ENCODE measurements around the gene FXYD3. TPM values are rescaled to one million over a fixed set of nuclear protein-coding genes. Genes with fewer than 3 reads are reported as not detected.
A peak's percentile ranks its signal among the peaks of the same experiment; 100 is the strongest.

Gene FXYD3
- total and polyA plus RNA-seq, 2 experiments from 2014 or later: 0.35 TPM; not detected in 1

DNA sequence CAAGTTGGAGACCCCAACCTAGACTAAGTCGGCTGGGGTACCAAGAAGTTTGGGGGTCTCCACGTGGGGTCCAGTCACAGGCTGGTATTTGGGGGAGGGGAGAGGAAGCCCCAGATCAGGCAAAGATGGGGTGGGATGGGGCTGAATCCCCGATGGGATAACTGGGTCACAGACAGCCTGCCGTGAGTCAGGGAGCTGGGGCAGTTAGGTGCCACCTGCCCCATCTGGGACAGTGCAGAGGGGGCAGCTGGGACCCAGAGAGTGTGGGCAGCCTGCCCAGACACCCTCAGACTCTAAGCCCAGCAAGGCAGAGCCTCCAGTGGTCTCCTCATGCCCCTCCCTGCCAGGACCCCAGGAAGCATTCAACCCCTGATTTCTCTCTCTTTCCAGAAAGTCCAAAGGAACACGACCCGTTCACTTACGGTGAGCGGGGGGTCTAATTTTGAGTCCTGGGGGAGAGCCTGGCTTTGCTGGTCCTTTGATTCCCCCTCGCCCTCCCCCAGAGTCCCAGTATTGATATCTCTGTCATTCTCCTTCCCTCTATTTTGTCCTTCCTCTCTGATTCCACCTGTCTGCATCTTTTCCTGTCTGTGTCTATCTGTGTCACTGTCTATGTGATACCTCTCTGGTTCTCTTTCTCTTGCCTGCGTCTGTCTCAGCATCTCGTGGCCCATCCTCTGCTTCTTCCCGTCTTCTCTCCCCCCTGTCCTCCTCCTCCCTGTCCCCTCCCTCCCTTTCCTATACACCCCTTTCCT lies 24.8 kb downstream of the FXYD3 start:
- H3K9me3 ChIP-seq (ENCODE audit: low read depth): no peaks in the 10 kb centered on the region
- H3K4me3 ChIP-seq: peak overlapping the region; percentile 25
- peaks cover 40% of the 10 kb centered on the region for H3K27me3 ChIP-seq
- no peak for DNase-seq (ENCODE audit: low read depth in 1 of 2, low spot score in 1 of 2)
- H3K36me3 ChIP-seq: no peaks in the 10 kb centered on the region
- H3K27ac ChIP-seq: peak overlapping the region; percentile 97
- TF ChIP-seq, protein P1, sequence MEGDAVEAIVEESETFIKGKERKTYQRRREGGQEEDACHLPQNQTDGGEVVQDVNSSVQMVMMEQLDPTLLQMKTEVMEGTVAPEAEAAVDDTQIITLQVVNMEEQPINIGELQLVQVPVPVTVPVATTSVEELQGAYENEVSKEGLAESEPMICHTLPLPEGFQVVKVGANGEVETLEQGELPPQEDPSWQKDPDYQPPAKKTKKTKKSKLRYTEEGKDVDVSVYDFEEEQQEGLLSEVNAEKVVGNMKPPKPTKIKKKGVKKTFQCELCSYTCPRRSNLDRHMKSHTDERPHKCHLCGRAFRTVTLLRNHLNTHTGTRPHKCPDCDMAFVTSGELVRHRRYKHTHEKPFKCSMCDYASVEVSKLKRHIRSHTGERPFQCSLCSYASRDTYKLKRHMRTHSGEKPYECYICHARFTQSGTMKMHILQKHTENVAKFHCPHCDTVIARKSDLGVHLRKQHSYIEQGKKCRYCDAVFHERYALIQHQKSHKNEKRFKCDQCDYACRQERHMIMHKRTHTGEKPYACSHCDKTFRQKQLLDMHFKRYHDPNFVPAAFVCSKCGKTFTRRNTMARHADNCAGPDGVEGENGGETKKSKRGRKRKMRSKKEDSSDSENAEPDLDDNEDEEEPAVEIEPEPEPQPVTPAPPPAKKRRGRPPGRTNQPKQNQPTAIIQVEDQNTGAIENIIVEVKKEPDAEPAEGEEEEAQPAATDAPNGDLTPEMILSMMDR (IDR thresholded peaks at IDR 0.05; ENCODE audit: low read depth, low read length): no peak
- H3K4me1 ChIP-seq (ENCODE audit: low read depth): peaks cover 36% of the 10 kb centered on the region

DNA sequence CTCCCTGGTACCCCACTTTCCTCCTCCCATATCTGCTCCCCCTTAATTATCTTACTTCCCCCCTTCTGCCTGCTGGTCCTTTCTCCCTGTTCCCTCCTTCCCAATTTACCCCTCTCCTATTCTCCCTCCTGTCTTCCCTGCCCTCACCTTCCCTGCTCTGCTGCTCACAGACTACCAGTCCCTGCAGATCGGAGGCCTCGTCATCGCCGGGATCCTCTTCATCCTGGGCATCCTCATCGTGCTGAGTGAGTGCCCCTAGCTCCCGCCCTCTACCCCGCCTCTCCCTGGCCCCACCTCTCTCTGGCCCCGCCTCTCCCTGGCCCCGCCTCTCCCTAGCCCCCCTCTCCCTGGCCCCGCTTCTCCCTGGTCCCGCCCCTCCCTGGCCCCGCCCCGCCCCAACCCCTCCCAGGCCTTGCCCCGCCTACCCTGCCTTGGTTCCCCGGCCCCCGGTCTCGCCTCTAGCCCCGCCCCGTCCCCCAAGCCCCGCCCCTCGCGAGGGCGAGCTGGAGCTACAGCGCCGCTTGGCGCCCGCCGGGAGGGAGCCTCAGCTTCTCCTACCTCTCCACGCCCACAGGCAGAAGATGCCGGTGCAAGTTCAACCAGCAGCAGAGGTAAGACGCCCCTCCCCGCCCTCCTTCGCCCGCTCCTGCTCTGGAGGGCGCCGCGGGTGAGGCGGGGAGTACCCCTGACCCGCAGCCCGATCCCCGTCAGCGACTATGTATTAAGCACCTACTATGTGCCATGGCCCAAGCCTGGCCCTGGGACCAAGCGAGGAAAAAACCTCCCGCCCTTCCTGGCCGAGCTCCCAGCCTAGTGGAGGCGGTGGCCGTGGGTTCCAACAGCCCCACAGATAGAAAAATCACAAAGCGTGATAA lies 25.6 kb downstream of the FXYD3 start:
- TF ChIP-seq, protein P1 (IDR thresholded peaks at IDR 0.05; ENCODE audit: low read depth, low read length): peak; percentile 45
- H3K27me3 ChIP-seq: peaks cover 41% of the 10 kb centered on the region
- no peaks in the 10 kb centered on the region for H3K9me3 ChIP-seq (ENCODE audit: low read depth)
- DNase-seq (ENCODE audit: low read depth in 1 of 2, low spot score in 1 of 2): peak; percentile 93 to 94
- H3K27ac ChIP-seq: no peak overlapping the region
- peaks cover 32% of the 10 kb centered on the region for H3K4me1 ChIP-seq (ENCODE audit: low read depth)
- H3K36me3 ChIP-seq: no peaks in the 10 kb centered on the region
- H3K4me3 ChIP-seq: peak overlapping the region; percentile 14

DNA sequence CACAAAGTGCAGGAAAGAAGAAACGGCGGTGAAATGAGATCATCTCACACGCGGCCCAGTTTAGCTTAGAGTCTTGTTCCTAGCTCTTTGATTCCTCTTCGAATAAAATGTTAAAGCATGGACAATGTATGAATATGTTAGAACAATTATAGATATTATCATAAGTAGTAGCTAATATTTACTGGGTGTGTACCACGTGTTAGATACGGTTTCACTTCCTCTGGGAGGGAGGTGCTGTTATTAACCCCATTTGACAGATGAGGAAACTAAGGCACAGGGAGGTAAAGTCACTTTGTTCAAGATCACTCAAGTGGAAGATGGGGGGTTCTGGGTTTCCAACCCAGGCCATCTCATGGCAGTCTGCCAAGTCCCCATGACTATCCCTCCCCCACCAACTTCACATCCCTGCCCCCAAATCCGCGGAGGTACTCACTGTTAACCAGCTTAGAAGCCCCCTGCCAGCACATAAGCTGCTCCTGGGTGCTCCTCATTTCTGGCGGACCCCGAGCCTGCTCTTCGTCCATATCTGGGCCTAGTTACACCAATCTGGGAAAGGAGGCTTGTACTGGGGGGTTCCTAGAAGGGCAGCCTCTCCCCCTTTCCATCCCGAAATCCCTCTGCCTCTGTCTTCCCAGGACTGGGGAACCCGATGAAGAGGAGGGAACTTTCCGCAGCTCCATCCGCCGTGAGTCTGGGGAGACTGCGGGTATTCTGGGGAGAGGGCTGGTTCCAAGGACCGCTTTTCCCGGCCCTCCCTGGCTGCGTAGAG lies 26.4 kb downstream of the FXYD3 start:
- peaks cover 32% of the 10 kb centered on the region for H3K4me1 ChIP-seq (ENCODE audit: low read depth)
- H3K4me3 ChIP-seq: peak overlapping the region; percentile 15
- H3K36me3 ChIP-seq: no peaks in the 10 kb centered on the region
- peaks cover 41% of the 10 kb centered on the region for H3K27me3 ChIP-seq
- no peak overlapping the region for H3K27ac ChIP-seq
- DNase-seq (ENCODE audit: low read depth in 1 of 2, low spot score in 1 of 2): peak in 1 of 2 donors; percentile 31
- no peaks in the 10 kb centered on the region for H3K9me3 ChIP-seq (ENCODE audit: low read depth)
- TF ChIP-seq, protein P1 (IDR thresholded peaks at IDR 0.05; ENCODE audit: low read depth, low read length): no peak

DNA sequence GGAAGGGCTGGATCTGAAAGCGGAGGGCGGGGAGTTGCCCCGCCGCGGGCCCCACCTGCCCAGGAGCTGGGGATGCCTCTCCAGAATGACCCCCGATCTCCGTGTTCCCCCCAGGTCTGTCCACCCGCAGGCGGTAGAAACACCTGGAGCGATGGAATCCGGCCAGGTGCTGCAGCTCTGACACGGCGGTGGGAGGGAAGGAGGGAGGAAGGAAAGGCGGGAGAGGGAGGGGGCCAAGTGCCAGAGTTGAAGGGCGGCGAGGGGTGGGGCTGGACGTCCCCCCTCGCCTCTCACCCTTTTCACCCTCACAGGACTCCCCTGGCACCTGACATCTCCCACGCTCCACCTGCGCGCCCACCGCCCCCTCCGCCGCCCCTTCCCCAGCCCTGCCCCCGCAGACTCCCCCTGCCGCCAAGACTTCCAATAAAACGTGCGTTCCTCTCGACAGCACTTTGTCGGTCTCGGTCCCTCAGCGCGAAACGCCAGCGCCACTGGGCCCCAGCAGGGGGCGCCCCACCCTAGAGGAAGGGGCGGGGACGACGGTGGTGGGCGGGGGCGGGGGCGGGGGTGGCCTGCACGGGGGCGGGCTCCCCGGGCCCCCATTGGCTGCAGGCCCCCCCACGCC lies 27.1 kb downstream of the FXYD3 start:
- no peaks in the 10 kb centered on the region for H3K36me3 ChIP-seq
- peaks cover 32% of the 10 kb centered on the region for H3K4me1 ChIP-seq (ENCODE audit: low read depth)
- DNase-seq (ENCODE audit: low read depth in 1 of 2, low spot score in 1 of 2): peak; percentile 52 to 75
- TF ChIP-seq, protein P1 (IDR thresholded peaks at IDR 0.05; ENCODE audit: low read depth, low read length): peak; percentile 41
- peak overlapping the region; percentile 15 for H3K4me3 ChIP-seq
- no peaks in the 10 kb centered on the region for H3K9me3 ChIP-seq (ENCODE audit: low read depth)
- peaks cover 41% of the 10 kb centered on the region for H3K27me3 ChIP-seq
- no peak overlapping the region for H3K27ac ChIP-seq

DNA sequence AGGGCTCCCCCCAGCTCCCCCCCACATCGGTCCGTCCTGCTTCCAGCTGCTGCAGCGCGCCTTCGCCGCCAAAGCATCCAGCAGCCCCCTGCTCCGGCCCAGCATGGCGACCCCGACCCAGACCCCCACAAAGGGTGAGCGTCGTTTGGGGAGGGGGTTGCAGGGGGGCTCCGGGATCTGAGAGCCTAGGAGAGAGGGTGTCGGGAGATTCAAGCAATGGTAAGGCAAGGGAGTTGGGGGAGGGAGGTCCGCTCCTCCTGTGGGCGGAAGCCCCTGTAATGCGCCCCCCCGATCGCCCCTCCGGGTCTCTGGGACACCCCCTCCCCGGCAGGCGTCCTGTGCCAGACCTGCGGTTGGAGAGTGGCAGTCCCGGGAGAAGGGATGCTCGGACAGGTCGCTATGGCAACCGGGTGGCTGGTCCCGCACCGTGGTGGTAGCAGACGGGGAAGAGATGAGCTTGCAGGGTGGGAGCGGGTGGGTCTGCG lies 27.6 kb downstream of the FXYD3 start, which contains the start of gene FXYD7:
TSS of gene FXYD7 (plus strand) at position 25 of the 485 bp plus-strand sequence. CDS start at position 104, 79 bp downstream.
- Histone ChIP-seq H3K36me3 (no peaks in the 10 kb centered on the region), H3K9me3 (ENCODE audit: low read depth) (no peaks in the 10 kb centered on the region), H3K27me3 (peaks cover 41% of the 10 kb centered on the region), H3K27ac (no peak within 1 kb of the TSS), H3K4me3 (peak within 1 kb of the TSS; percentile 15), H3K4me1 (ENCODE audit: low read depth) (peaks cover 27% of the 10 kb centered on the region)
- no peak for DNase-seq (ENCODE audit: low read depth in 1 of 2, low spot score in 1 of 2)
- TF ChIP-seq, protein P1 (IDR thresholded peaks at IDR 0.05; ENCODE audit: low read depth, low read length): no peak

All from cardiac muscle cell (in vitro differentiated cells and primary cell).